Measurements from ENCODE around the gene CNTNAP5. TPM values are rescaled to one million over a fixed set of nuclear protein-coding genes. Genes with fewer than 3 reads are reported as not detected.

CNTNAP5 gene
- total and polyA plus RNA-seq, 2 of the 13 experiments (the other 11 are each of a cell fraction or from before 2014, with no cell fraction given): not detected

GRCh38 chr2:124570872-124571271 lies 545.8 kb downstream of the CNTNAP5 start (continued):
- TF ChIP-seq, protein P1, sequence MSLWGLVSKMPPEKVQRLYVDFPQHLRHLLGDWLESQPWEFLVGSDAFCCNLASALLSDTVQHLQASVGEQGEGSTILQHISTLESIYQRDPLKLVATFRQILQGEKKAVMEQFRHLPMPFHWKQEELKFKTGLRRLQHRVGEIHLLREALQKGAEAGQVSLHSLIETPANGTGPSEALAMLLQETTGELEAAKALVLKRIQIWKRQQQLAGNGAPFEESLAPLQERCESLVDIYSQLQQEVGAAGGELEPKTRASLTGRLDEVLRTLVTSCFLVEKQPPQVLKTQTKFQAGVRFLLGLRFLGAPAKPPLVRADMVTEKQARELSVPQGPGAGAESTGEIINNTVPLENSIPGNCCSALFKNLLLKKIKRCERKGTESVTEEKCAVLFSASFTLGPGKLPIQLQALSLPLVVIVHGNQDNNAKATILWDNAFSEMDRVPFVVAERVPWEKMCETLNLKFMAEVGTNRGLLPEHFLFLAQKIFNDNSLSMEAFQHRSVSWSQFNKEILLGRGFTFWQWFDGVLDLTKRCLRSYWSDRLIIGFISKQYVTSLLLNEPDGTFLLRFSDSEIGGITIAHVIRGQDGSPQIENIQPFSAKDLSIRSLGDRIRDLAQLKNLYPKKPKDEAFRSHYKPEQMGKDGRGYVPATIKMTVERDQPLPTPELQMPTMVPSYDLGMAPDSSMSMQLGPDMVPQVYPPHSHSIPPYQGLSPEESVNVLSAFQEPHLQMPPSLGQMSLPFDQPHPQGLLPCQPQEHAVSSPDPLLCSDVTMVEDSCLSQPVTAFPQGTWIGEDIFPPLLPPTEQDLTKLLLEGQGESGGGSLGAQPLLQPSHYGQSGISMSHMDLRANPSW (CRISPR knock-in tag; IDR thresholded peaks at IDR 0.05; ENCODE audit: borderline replicate concordance): peak; percentile 45; the same call in 1 of the 2 replicates
- TF ChIP-seq TEAD3 (CRISPR knock-in tag; optimal IDR thresholded peaks at IDR 0.05; ENCODE audit: borderline replicate concordance) (peak; percentile 56), ZBTB8A (CRISPR knock-in tag; IDR thresholded peaks at IDR 0.05; ENCODE audit: borderline replicate concordance, low read depth) (no peak), ZBTB39 (CRISPR knock-in tag; IDR thresholded peaks at IDR 0.05) (no peak), HOXD1 (CRISPR knock-in tag; IDR thresholded peaks at IDR 0.05) (no peak; the same call in 1 of the 2 replicates), ZSCAN25 (CRISPR knock-in tag; IDR thresholded peaks at IDR 0.05) (no peak), FOXP1 (IDR thresholded peaks at IDR 0.05) (no peak), FOXP1 (CRISPR knock-in tag; IDR thresholded peaks at IDR 0.05) (peak; percentile 78; the same call in 1 of the 2 replicates), TAF1 (CRISPR knock-in tag; IDR thresholded peaks at IDR 0.05) (no peak), GLI4 (CRISPR knock-in tag; IDR thresholded peaks at IDR 0.05; ENCODE audit: borderline replicate concordance) (no peak), RXRA (CRISPR knock-in tag; IDR thresholded peaks at IDR 0.05) (no peak), ETV5 (CRISPR knock-in tag; IDR thresholded peaks at IDR 0.05; ENCODE audit: borderline replicate concordance) (peak; percentile 89), TAF15 (IDR thresholded peaks at IDR 0.05; ENCODE audit: low read depth, low read length, poor library complexity, severe bottlenecking) (no peak), SAFB2 (CRISPR knock-in tag; IDR thresholded peaks at IDR 0.05; ENCODE audit: borderline replicate concordance, low read depth) (no peak)
- TF ChIP-seq, protein P2, sequence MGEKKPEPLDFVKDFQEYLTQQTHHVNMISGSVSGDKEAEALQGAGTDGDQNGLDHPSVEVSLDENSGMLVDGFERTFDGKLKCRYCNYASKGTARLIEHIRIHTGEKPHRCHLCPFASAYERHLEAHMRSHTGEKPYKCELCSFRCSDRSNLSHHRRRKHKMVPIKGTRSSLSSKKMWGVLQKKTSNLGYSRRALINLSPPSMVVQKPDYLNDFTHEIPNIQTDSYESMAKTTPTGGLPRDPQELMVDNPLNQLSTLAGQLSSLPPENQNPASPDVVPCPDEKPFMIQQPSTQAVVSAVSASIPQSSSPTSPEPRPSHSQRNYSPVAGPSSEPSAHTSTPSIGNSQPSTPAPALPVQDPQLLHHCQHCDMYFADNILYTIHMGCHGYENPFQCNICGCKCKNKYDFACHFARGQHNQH (CRISPR knock-in tag; IDR thresholded peaks at IDR 0.05): no peak; the same call in 1 of the 2 replicates
- TF ChIP-seq, protein P3, sequence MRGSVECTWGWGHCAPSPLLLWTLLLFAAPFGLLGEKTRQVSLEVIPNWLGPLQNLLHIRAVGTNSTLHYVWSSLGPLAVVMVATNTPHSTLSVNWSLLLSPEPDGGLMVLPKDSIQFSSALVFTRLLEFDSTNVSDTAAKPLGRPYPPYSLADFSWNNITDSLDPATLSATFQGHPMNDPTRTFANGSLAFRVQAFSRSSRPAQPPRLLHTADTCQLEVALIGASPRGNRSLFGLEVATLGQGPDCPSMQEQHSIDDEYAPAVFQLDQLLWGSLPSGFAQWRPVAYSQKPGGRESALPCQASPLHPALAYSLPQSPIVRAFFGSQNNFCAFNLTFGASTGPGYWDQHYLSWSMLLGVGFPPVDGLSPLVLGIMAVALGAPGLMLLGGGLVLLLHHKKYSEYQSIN (CRISPR knock-in tag; IDR thresholded peaks at IDR 0.05; ENCODE audit: borderline replicate concordance): no peak
- TF ChIP-seq, protein P4, sequence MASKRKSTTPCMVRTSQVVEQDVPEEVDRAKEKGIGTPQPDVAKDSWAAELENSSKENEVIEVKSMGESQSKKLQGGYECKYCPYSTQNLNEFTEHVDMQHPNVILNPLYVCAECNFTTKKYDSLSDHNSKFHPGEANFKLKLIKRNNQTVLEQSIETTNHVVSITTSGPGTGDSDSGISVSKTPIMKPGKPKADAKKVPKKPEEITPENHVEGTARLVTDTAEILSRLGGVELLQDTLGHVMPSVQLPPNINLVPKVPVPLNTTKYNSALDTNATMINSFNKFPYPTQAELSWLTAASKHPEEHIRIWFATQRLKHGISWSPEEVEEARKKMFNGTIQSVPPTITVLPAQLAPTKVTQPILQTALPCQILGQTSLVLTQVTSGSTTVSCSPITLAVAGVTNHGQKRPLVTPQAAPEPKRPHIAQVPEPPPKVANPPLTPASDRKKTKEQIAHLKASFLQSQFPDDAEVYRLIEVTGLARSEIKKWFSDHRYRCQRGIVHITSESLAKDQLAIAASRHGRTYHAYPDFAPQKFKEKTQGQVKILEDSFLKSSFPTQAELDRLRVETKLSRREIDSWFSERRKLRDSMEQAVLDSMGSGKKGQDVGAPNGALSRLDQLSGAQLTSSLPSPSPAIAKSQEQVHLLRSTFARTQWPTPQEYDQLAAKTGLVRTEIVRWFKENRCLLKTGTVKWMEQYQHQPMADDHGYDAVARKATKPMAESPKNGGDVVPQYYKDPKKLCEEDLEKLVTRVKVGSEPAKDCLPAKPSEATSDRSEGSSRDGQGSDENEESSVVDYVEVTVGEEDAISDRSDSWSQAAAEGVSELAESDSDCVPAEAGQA (IDR thresholded peaks at IDR 0.05; ENCODE audit: low read depth): no peak
- TF ChIP-seq, protein P4 (CRISPR knock-in tag; IDR thresholded peaks at IDR 0.05; ENCODE audit: borderline replicate concordance): 0 out of 2 replicates have a peak, but pooled peaks have one; percentile 64
